Right atrium auricular region (tissue), 2 donors: ENCODE data around the gene SDR9C7. TPM values are rescaled to one million over a fixed set of nuclear protein-coding genes. Genes with fewer than 3 reads are reported as not detected.
"Not testable (repeated sequence)": the region's sequence is repeated elsewhere in the genome, so short reads cannot be mapped to it uniquely, and the experiment has no call there.

Experiments used
- DNase-seq: peaks from one replicate; pipeline ENCODE4 v3.0.0-alpha.2; 2019; ENCODE audit warnings: low spot score
- H3K27ac ChIP-seq, 2 donors: fragments of 200-600 bp; sonication (generic); 1 replicate in 1 of 2; 2 replicates in 1 of 2; pipeline ENCODE4 v1.5.1; 2016 to 2019
- H3K27me3 ChIP-seq, 2 donors: fragments of 200-600 bp; sonication (generic); one replicate each; pipeline versions ENCODE4 v1.5.1 to v1.6.0; 2017 to 2019
- H3K36me3 ChIP-seq: fragments of 200-600 bp; sonication (generic); one replicate; pipeline ENCODE4 v1.5.1; 2016
- H3K4me1 ChIP-seq, 2 donors: fragments of 200-600 bp; sonication (generic); one replicate each; pipeline versions ENCODE4 v1.5.1 to v1.6.0; 2017 to 2019
- H3K4me3 ChIP-seq, 2 donors: fragments of 200-600 bp; sonication (generic); 1 replicate in 1 of 2; 2 replicates in 1 of 2; pipeline ENCODE4 v1.5.1; 2017 to 2019; ENCODE audit warnings: mild to moderate bottlenecking in 1 of 2, moderate library complexity in 1 of 2
- H3K9me3 ChIP-seq, 2 donors: fragments of 200-600 bp; sonication (generic); one replicate each; pipeline ENCODE4 v1.5.1; 2019
- total RNA-seq, 2 donors: library from RNA; depleted of rRNA; stranded (reverse); fragments of >200 nt; gene quantifications; one replicate each; pipeline ENCODE4 v1.1.0, GENCODE V29; 2016
- TF ChIP-seq, protein P1 (sequence below), 2 donors: fragments of 200-600 bp; sonication (generic); IDR thresholded peaks; one replicate each; pipeline ENCODE4 v1.5.1; 2019; ENCODE audit warnings: antibody characterized with exemption in 2 of 2

The SDR9C7 gene
- total RNA-seq, 2 donors from 2014 or later = 0.28 TPM; not detected in 1

DNA sequence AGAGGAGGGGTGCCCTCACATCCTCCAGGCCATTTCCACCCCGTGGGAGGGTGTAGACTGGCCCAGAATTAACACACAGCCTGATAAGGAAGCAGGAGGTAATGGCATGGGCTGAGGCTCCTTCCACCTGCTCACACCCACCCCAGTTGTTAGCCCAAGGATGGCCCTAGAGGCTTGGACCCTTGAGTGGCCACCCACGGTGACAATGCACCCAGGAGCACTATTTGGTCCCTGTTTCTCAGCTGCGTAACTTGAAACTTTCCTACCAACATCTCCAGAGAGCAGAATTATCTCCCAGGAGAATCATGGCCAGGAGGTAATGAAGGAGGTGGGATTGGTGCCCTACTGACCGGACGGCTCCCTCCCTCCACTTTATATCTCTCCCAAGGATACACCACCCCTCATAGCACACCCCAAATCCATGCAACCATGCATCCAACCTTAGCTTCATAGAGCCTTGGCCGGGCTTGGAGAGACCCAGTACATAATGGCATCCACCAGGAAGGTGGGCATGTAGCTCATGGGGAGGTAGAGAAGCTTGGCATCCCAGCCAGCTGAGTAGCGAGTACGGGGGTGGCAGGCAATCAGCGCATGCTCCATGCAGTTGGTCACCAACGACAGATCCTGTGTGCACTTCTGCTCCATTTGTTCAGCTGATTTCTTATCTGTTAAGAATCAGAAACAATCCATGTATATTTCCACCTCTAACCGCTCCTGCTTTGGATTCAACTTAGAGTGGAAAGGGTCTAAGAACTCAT, 17.6 kb upstream of the SDR9C7 start:
- no peaks in the 10 kb centered on the region for H3K27me3 ChIP-seq
- no peak overlapping the region for H3K4me3 ChIP-seq
- no peak for DNase-seq
- TF ChIP-seq, protein P1, sequence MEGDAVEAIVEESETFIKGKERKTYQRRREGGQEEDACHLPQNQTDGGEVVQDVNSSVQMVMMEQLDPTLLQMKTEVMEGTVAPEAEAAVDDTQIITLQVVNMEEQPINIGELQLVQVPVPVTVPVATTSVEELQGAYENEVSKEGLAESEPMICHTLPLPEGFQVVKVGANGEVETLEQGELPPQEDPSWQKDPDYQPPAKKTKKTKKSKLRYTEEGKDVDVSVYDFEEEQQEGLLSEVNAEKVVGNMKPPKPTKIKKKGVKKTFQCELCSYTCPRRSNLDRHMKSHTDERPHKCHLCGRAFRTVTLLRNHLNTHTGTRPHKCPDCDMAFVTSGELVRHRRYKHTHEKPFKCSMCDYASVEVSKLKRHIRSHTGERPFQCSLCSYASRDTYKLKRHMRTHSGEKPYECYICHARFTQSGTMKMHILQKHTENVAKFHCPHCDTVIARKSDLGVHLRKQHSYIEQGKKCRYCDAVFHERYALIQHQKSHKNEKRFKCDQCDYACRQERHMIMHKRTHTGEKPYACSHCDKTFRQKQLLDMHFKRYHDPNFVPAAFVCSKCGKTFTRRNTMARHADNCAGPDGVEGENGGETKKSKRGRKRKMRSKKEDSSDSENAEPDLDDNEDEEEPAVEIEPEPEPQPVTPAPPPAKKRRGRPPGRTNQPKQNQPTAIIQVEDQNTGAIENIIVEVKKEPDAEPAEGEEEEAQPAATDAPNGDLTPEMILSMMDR (IDR thresholded peaks at IDR 0.05) = no peak
- H3K36me3 ChIP-seq = no peaks in the 10 kb centered on the region
- H3K9me3 ChIP-seq = no peaks in the 10 kb centered on the region
- no peak overlapping the region for H3K27ac ChIP-seq
- H3K4me1 ChIP-seq = no peaks in the 10 kb centered on the region

DNA sequence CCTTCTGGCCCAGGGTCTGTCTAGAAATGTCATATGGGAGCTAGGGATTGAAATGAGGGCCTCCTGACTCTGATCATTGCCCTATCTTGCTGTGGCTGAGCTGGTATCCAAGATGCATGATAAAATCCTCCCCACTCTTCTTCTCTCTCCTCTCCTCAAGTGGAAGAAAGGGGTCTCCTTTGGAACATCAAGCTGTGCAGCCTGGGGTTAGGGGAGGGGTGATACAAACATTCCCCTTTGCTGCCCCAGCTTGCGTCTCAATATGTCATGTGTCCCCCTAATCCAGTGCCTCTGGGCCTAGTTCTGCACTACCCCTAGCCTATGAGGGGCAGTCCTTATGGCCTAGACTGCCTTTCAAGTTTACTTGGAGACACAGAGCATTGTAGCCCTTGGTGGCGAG, 14.7 kb upstream of the SDR9C7 start:
- H3K27ac ChIP-seq = no peak overlapping the region
- no peak overlapping the region for H3K4me3 ChIP-seq
- H3K4me1 ChIP-seq = no peaks in the 10 kb centered on the region
- TF ChIP-seq, protein P1 (IDR thresholded peaks at IDR 0.05) = no peak
- H3K27me3 ChIP-seq = no peaks in the 10 kb centered on the region
- DNase-seq = no peak
- H3K9me3 ChIP-seq = no peaks in the 10 kb centered on the region
- H3K36me3 ChIP-seq = no peaks in the 10 kb centered on the region

DNA sequence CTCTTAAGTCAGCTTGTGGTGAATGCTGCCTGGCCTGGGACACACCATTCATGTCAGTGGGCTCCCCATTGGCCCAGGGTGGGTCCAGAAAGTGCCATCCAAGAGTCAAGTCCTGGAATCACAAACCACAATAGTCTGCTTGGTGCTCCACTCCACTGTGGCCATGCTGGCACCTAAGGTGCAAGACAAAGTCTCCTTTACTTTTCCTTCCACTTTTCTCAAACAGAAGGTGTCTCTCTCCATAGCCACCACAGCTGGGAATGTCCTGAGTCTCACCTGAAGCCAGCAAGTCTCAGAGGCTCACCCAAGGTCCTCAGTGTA, 14.2 kb upstream of the SDR9C7 start:
- H3K27me3 ChIP-seq = no peaks in the 10 kb centered on the region
- DNase-seq = no peak
- no peaks in the 10 kb centered on the region for H3K36me3 ChIP-seq
- no peaks in the 10 kb centered on the region for H3K9me3 ChIP-seq
- H3K4me3 ChIP-seq = no peak overlapping the region
- no peak overlapping the region for H3K27ac ChIP-seq
- TF ChIP-seq, protein P1 (IDR thresholded peaks at IDR 0.05) = no peak
- no peaks in the 10 kb centered on the region for H3K4me1 ChIP-seq

DNA sequence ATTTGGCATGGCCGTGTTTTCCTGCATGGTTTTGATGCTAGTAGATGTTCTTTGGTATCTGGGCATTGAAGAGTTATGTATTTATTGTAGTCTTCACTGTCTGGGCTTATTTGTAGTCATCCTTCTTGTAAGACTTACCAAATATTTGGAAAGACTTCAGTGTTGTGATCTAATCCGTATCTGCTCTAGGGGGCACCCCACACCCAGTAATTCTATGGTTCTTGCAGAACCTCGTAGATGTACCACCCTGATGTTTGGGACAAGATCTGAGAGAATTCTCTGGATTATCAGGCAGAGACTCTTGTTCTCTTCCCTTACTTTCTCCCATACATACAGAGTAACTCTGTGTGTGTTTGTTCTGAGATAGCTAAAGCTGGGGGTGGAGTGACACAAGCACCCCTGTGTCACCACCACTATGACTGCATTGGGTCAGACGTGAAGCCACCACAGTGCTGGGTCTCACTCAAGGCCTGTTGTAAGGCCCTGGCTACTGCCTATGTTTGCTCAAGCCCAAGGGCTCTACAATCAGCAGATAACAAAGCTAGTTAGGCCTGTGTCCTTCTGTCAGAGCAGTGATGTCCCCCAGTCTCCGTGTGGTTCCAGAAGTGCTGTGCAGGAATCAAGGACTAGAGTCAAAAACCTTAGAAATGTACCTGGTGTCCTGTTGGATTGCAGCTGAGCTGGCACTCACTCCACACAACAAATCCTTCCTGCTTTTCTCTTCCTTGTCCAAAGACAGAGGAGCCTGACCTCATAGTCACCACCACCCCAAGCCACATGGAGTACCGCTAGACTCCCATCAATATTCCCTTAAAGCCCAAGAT, 13.6 kb upstream of the SDR9C7 start:
- Histone ChIP-seq H3K27me3 (no peaks in the 10 kb centered on the region), H3K4me3 (no peak overlapping the region), H3K4me1 (no peaks in the 10 kb centered on the region), H3K36me3 (no peaks in the 10 kb centered on the region), H3K27ac (no peak overlapping the region), H3K9me3 (no peaks in the 10 kb centered on the region)
- no peak for DNase-seq
- TF ChIP-seq, protein P1 (IDR thresholded peaks at IDR 0.05) = no peak

DNA sequence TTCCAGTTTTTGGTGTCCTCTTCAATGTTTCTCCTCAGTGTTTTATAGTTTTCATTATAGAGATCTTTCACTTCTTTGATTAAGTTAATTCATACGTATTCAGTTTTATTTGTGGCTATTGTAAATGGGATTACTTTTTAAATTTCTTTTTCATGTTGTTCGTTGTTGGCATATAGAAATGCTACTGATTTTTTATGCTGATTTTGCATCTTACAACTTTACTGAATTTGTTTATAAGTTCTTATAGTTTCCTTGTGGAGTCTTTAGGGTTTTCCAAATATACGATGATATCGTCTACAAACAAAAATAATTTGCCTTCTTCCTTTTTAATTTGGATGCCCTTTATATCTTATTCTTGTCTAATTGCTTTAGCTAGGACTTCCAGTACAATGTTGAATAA, 9.7 kb upstream of the SDR9C7 start:
- Histone ChIP-seq H3K9me3 (no peaks in the 10 kb centered on the region), H3K4me1 (peaks cover 0 to 10% of the 10 kb centered on the region in 2 donors), H3K4me3 (no peak overlapping the region), H3K36me3 (no peaks in the 10 kb centered on the region), H3K27ac (no peak overlapping the region), H3K27me3 (no peaks in the 10 kb centered on the region)
- TF ChIP-seq, protein P1 (IDR thresholded peaks at IDR 0.05) = no peak
- no peak for DNase-seq

DNA sequence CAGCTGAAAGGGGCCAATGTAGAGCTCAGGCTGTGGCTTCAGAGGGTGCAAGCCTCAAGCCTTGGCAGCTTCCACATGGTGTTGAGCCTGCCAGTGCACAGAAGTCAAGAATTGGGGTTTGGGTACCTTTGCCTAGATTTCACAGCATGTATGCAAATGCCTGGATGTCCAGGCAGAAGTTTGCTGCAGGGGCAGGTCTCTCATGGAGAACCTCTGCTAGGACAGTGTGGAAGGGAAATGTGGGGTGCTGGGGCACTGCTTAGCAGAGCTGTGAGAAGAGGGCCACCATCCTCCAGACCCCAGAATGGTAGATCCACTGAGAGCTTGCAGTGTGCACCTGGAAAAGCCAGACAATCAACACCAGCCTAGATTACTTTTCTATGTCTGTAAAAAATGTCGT, 9.2 kb upstream of the SDR9C7 start:
- not testable (repeated sequence) for H3K36me3 ChIP-seq, H3K27me3 ChIP-seq, H3K9me3 ChIP-seq, H3K27ac ChIP-seq, H3K4me3 ChIP-seq, DNase-seq
- H3K4me1 ChIP-seq = peaks cover 0 to 10% of the 10 kb centered on the region in 2 donors
